HEK293 (cell line): Measurements from ENCODE around the gene CKAP2L.

Source experiments
- BCL11B ChIP-seq: fragments of 450-650 bp; formaldehyde crosslinking; IDR thresholded peaks from 2 replicates; pipeline ENCODE4 v1.5.1; 2016; ENCODE audit warnings: low read depth, missing biosample characterization, missing genetic modification characterization
- EGR2 ChIP-seq: fragments of 450-650 bp; formaldehyde crosslinking; IDR thresholded peaks from 2 replicates; pipeline ENCODE4 v1.5.1; 2016; ENCODE audit warnings: low read depth, missing biosample characterization, missing genetic modification characterization
- HOXC10 ChIP-seq: sonication (generic); formaldehyde crosslinking; IDR thresholded peaks from 2 replicates; pipeline ENCODE4 v1.8.1; 2023; ENCODE audit warnings: mild to moderate bottlenecking, missing genetic modification reagents
- KLF10 ChIP-seq: fragments of 450-650 bp; IDR thresholded peaks from 2 replicates; pipeline ENCODE4 v1.5.1; 2018; ENCODE audit warnings: missing biosample characterization, mild to moderate bottlenecking, missing genetic modification characterization
- KLF17 ChIP-seq: fragments of 450-650 bp; formaldehyde crosslinking; IDR thresholded peaks from 2 replicates; pipeline ENCODE4 v1.5.1; 2016; ENCODE audit warnings: missing biosample characterization, missing genetic modification characterization
- KLF7 ChIP-seq: fragments of 450-650 bp; formaldehyde crosslinking; IDR thresholded peaks from 2 replicates; pipeline ENCODE4 v1.5.1; 2016; ENCODE audit warnings: missing biosample characterization, missing genetic modification characterization, borderline replicate concordance
- KLF8 ChIP-seq: fragments of 450-650 bp; formaldehyde crosslinking; IDR thresholded peaks from 2 replicates; pipeline ENCODE4 v1.5.1; 2016; ENCODE audit warnings: missing biosample characterization, missing genetic modification characterization
- MZF1 ChIP-seq: fragments of 450-650 bp; formaldehyde crosslinking; IDR thresholded peaks from 2 replicates; pipeline ENCODE4 v1.5.1; 2017; ENCODE audit warnings: missing biosample characterization, missing genetic modification characterization, borderline replicate concordance
- PATZ1 ChIP-seq: fragments of 450-650 bp; formaldehyde crosslinking; IDR thresholded peaks from 2 replicates; pipeline ENCODE4 v1.5.1; 2016; ENCODE audit warnings: missing biosample characterization, missing genetic modification characterization
- PRDM1 ChIP-seq: fragments of 450-650 bp; formaldehyde crosslinking; IDR thresholded peaks from 2 replicates; pipeline ENCODE4; 2016; ENCODE audit warnings: missing biosample characterization, missing genetic modification characterization
- PRDM2 ChIP-seq: fragments of 450-650 bp; formaldehyde crosslinking; IDR thresholded peaks from 2 replicates; pipeline ENCODE4 v1.5.1; 2016; ENCODE audit warnings: missing biosample characterization, missing genetic modification characterization, borderline replicate concordance
- SP3 ChIP-seq: fragments of 450-650 bp; formaldehyde crosslinking; IDR thresholded peaks from 2 replicates; pipeline ENCODE4 v1.5.1; 2016; ENCODE audit warnings: missing biosample characterization, missing genetic modification characterization
- ZBTB48 ChIP-seq: fragments of 450-650 bp; formaldehyde crosslinking; IDR thresholded peaks from 2 replicates; pipeline ENCODE4 v1.5.1; 2016; ENCODE audit warnings: missing biosample characterization, missing genetic modification characterization
- ZFP37 ChIP-seq: fragments of 450-650 bp; formaldehyde crosslinking; IDR thresholded peaks from 2 replicates; pipeline ENCODE4 v1.5.1; 2016; ENCODE audit warnings: missing biosample characterization, missing genetic modification characterization
- ZNF24 ChIP-seq: fragments of 450-650 bp; formaldehyde crosslinking; IDR thresholded peaks from 2 replicates; pipeline ENCODE4 v1.5.1; 2016; ENCODE audit warnings: missing biosample characterization, missing genetic modification characterization
- ZNF324 ChIP-seq: fragments of 450-650 bp; formaldehyde crosslinking; IDR thresholded peaks from 2 replicates; pipeline ENCODE4 v1.5.1; 2016; ENCODE audit warnings: missing biosample characterization, missing genetic modification characterization
- ZNF398 ChIP-seq: fragments of 450-650 bp; formaldehyde crosslinking; IDR thresholded peaks from 2 replicates; pipeline ENCODE4 v1.5.1; 2017; ENCODE audit warnings: missing biosample characterization, missing genetic modification characterization
- ZNF416 ChIP-seq: fragments of 450-650 bp; formaldehyde crosslinking; IDR thresholded peaks from 2 replicates; pipeline ENCODE4 v1.5.1; 2016; ENCODE audit warnings: missing biosample characterization, missing genetic modification characterization
- ZNF433 ChIP-seq: fragments of 450-650 bp; formaldehyde crosslinking; IDR thresholded peaks from 2 replicates; pipeline ENCODE4 v1.5.1; 2016; ENCODE audit warnings: missing biosample characterization, missing genetic modification characterization, low read depth
- ZNF473 ChIP-seq: fragments of 450-650 bp; formaldehyde crosslinking; IDR thresholded peaks from 2 replicates; pipeline ENCODE4 v1.5.1; 2017; ENCODE audit warnings: missing biosample characterization, missing genetic modification characterization
- ZNF513 ChIP-seq: fragments of 450-650 bp; IDR thresholded peaks from 2 replicates; pipeline ENCODE4 v1.5.1; 2018; ENCODE audit warnings: missing biosample characterization, missing genetic modification characterization
- ZNF514 ChIP-seq: fragments of 450-650 bp; formaldehyde crosslinking; IDR thresholded peaks from 2 replicates; pipeline ENCODE4 v1.5.1; 2016; ENCODE audit warnings: missing biosample characterization, missing genetic modification characterization
- ZNF544 ChIP-seq: fragments of 450-650 bp; formaldehyde crosslinking; IDR thresholded peaks from 2 replicates; pipeline ENCODE4 v1.5.0; 2017; ENCODE audit warnings: missing biosample characterization, missing genetic modification characterization
- ZNF555 ChIP-seq: fragments of 450-650 bp; formaldehyde crosslinking; conservative IDR thresholded peaks from 2 replicates; pipeline ENCODE4 v1.5.1; 2017; ENCODE audit warnings: missing biosample characterization, mild to moderate bottlenecking, missing genetic modification characterization, inconsistent platforms
- ZNF639 ChIP-seq: fragments of 450-650 bp; formaldehyde crosslinking; IDR thresholded peaks from 2 replicates; pipeline ENCODE4 v1.5.1; 2016; ENCODE audit warnings: missing biosample characterization, missing genetic modification characterization
- ZNF707 ChIP-seq: fragments of 450-650 bp; formaldehyde crosslinking; IDR thresholded peaks from 2 replicates; pipeline ENCODE4 v1.5.1; 2016; ENCODE audit warnings: missing biosample characterization, missing genetic modification characterization
- ZNF747 ChIP-seq: fragments of 450-650 bp; formaldehyde crosslinking; IDR thresholded peaks from 2 replicates; pipeline ENCODE4 v1.5.1; 2016; ENCODE audit warnings: missing biosample characterization, missing genetic modification characterization
- ZSCAN16 ChIP-seq: fragments of 450-650 bp; formaldehyde crosslinking; IDR thresholded peaks from 2 replicates; pipeline ENCODE4 v1.5.1; 2016; ENCODE audit warnings: missing biosample characterization, missing genetic modification characterization

CKAP2L gene

GRCh38 chr2:112692495-112692911, 71.9 kb downstream of the CKAP2L start (continued):
- TF ChIP-seq PRDM2 (tag by site-specific recombination) (no peak), ZNF514 (tag by site-specific recombination) (no peak), SP3 (tag by site-specific recombination) (peak; percentile 27; the same call in 1 of the 2 replicates), ZNF544 (tag by site-specific recombination) (no peak), ZNF398 (tag by site-specific recombination) (peak; percentile 10; the same call in 1 of the 2 replicates), PATZ1 (tag by site-specific recombination) (0 out of 2 replicates have a peak, but pooled peaks have one; percentile 40), ZNF707 (tag by site-specific recombination) (no peak), ZNF24 (tag by site-specific recombination) (peak; percentile 56; the same call in 1 of the 2 replicates), ZNF324 (tag by site-specific recombination) (no peak), ZNF639 (no peak), ZNF513 (tag by site-specific recombination) (no peak), ZNF416 (no peak), ZNF433 (tag by site-specific recombination) (no peak), ZBTB48 (0 out of 2 replicates have a peak, but pooled peaks have one; percentile 27), ZSCAN16 (no peak), ZNF747 (no peak), BCL11B (tag by site-specific recombination) (no peak), ZNF555 (no peak), HOXC10 (no peak), PRDM1 (peak; percentile 87), KLF8 (tag by site-specific recombination) (peak; percentile 48), ZNF473 (tag by site-specific recombination) (no peak), MZF1 (tag by site-specific recombination) (no peak), EGR2 (no peak), ZFP37 (tag by site-specific recombination) (0 out of 2 replicates have a peak, but pooled peaks have one; percentile 53), KLF10 (no peak), KLF17 (tag by site-specific recombination) (peak; percentile 84), KLF7 (tag by site-specific recombination) (no peak)
